Activated CD8-positive, alpha-beta T cell treated with anti-CD3 and anti-CD28 coated beads, Interleukin-2, amount 10 ng/mL, durations not matched to agents 7 days and 5 days (primary cell): ENCODE measurements around the gene FBLN1. TPM values are rescaled to one million over a fixed set of nuclear protein-coding genes. Genes with fewer than 3 reads are reported as not detected.
"Not testable (repeated sequence)": the region's sequence is repeated elsewhere in the genome, so short reads cannot be mapped to it uniquely, and the experiment has no call there.

Experiments used
- ATAC-seq: fragments of 150-1000 bp; cut with Tn5 transposase; one replicate; pipeline ENCODE4 v1.10.0; 2021; ENCODE audit warnings: moderate library complexity
- CTCF ChIA-PET: fragments of 350-600 bp; sonication (Branson Sonifier 250); formaldehyde crosslinking; loops from one replicate; lab custom pipeline; 2021; ENCODE audit warnings: antibody characterized with exemption; lab: Charles Lee
- POLR2A ChIA-PET: fragments of 350-600 bp; sonication (Branson Sonifier 250); formaldehyde crosslinking; loops from one replicate; lab custom pipeline; 2021; ENCODE audit warnings: antibody characterized with exemption; lab: Charles Lee
- DNase-seq: peaks from one replicate; pipeline ENCODE4 v3.0.0-alpha.2; 2020
- H3K27ac Mint-ChIP-seq: one replicate; pipeline ENCODE4 v1.8.0; 2021; ENCODE audit warnings: mild to moderate bottlenecking, mixed read lengths
- H3K27me3 Mint-ChIP-seq: one replicate; pipeline ENCODE4 v1.8.0; 2021; ENCODE audit warnings: low read depth, mixed read lengths
- H3K36me3 Mint-ChIP-seq: one replicate; pipeline ENCODE4 v1.8.0; 2021; ENCODE audit warnings: low read depth, mixed read lengths
- H3K4me1 Mint-ChIP-seq: one replicate; pipeline ENCODE4 v1.8.0; 2021; ENCODE audit warnings: low read depth, mixed read lengths
- H3K4me3 Mint-ChIP-seq: one replicate; pipeline ENCODE4 v1.8.0; 2021; ENCODE audit warnings: mild to moderate bottlenecking, mixed read lengths
- H3K9me3 Mint-ChIP-seq: one replicate; pipeline ENCODE4 v1.8.0; 2022; ENCODE audit warnings: mixed read lengths; ENCODE audit not compliant: insufficient read depth
- total RNA-seq, 2 experiments: library from RNA; stranded (reverse); gene quantifications; one replicate each; pipeline ENCODE4 v1.2.3, GENCODE V29; 2021

FBLN1 gene
- total RNA-seq, 2 experiments from 2014 or later: not detected

DNA sequence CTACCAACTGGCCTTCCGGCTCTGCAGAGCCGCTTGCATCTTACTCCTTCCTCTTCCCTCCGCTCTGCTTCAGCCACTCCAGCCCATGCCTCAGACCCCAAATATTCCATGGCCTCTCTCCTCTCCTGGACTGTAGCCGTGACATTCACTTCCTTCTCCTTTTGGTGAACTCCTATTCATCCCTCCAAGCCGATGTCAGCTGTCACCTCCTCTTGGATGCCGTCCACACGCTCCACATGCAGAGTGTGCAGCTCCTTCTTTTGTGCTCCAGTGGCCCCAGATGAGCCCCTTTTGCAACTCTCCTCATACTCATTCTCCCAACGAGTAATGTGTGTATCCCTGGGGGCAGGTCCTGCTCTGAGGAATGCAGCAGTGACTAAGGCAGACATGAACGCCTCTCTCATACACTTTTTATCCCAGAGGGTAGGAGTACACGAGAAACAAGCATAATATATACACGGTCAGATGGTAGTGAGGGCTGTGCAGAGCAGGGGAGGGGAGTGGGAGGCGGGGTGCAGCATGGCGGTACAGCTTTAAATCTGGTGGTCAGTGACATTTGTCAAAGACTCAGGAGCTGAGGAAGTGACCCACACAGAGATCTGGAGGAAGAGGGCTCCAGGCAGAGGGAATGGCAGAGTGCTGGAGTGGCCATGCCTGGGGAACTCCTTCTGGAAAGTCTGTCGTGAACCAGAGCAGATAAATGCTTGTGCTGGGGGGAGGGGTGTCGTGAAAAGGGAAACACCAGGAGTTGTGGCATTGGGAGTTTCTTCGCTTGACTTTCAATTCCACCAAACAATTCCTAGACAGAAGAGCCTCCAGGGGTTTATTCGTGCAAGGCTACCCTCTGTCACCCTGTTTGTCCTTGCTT lies 85.2 kb downstream of the FBLN1 start:
- no peaks in the 10 kb centered on the region for H3K27me3 Mint-ChIP-seq
- DNase-seq (no peak), ATAC-seq (no peak)
- no peaks in the 10 kb centered on the region for H3K36me3 Mint-ChIP-seq
- ChIA-PET POLR2A (no interaction called here), CTCF (no interaction called here)
- no peak overlapping the region for H3K4me3 Mint-ChIP-seq
- no peak overlapping the region for H3K27ac Mint-ChIP-seq
- peaks cover 10% of the 10 kb centered on the region for H3K4me1 Mint-ChIP-seq
- H3K9me3 Mint-ChIP-seq: no peaks in the 10 kb centered on the region

DNA sequence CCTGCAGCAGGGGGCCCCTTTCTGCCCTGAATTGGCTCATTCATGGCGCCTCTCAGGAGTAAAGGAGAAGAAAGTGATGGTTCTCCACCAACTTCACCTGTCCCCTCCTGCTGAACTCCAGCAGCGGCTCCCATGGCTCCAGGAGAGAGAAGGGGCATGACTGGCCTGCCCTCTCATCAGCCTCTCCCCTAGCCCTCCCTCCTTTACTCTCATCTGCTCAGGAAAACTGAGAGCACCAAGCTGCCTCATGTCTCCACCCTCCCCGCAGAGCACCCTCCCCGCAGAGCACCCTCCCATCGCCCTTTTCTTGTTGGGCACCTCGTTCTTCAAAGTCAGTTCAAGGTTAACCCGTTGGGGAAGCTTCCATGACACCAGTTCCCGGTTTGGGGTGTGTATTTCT lies 86.9 kb downstream of the FBLN1 start:
- ATAC-seq: no peak
- H3K27ac Mint-ChIP-seq: no peak overlapping the region
- H3K36me3 Mint-ChIP-seq: no peaks in the 10 kb centered on the region
- no peaks in the 10 kb centered on the region for H3K27me3 Mint-ChIP-seq
- no peak for DNase-seq
- no peak overlapping the region for H3K4me3 Mint-ChIP-seq
- ChIA-PET CTCF (no interaction called here), POLR2A (no interaction called here)
- no peaks in the 10 kb centered on the region for H3K9me3 Mint-ChIP-seq
- H3K4me1 Mint-ChIP-seq: no peaks in the 10 kb centered on the region

DNA sequence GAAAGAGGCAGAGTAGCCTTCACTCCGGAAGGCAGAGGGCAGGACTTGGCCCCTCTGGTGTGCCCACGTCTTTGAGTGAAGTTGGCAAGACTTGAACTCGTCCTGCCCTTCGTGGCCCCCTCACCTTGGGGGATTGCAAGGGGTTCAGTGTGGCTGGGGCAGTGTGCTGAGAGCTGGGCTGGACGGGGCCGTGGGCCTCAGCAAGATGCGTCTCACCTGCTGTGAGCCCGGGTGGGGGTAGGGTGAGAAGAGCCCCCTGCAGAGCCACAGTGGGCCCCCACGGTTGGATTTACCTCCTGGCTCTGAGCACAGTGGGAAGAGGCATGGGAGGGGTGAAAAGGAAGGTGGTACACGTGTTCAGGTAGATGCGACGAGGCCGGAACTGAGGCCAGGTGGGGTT lies 87.6 kb downstream of the FBLN1 start:
- DNase-seq (no peak), ATAC-seq (no peak)
- ChIA-PET POLR2A (no interaction called here), CTCF (no interaction called here)
- no peaks in the 10 kb centered on the region for H3K27me3 Mint-ChIP-seq
- no peaks in the 10 kb centered on the region for H3K36me3 Mint-ChIP-seq
- no peak overlapping the region for H3K4me3 Mint-ChIP-seq
- H3K27ac Mint-ChIP-seq: no peak overlapping the region
- no peaks in the 10 kb centered on the region for H3K4me1 Mint-ChIP-seq
- no peaks in the 10 kb centered on the region for H3K9me3 Mint-ChIP-seq

DNA sequence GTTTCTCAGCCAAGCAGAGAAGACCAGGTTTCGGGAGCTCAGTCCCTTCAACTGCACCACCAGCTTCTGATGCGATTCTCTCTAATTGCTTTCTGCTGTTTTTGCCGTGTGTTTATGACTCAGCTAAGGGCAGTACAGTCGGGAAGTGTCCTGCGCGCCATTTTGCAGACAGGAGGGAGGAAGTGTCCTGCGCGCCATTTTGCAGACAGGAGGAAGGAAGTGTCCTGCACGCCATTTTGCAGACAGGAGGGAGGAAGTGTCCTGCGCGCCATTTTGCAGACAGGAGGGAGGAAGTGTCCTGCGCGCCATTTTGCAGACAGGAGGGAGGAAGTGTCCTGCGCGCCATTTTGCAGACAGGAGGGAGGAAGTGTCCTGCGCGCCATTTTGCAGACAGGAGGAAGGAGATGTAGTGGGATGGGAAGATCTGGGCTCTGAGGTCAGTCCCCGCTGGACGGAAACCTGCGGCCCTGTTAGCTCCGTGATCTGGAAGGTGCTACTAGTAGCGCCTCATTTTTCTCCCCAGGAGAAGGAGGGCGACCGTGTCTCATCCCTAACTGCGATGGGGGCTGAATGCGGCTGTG lies 89.0 kb downstream of the FBLN1 start:
- H3K27ac Mint-ChIP-seq, CTCF ChIA-PET, ATAC-seq, DNase-seq, H3K4me1 Mint-ChIP-seq, H3K4me3 Mint-ChIP-seq, POLR2A ChIA-PET, H3K9me3 Mint-ChIP-seq, H3K27me3 Mint-ChIP-seq, H3K36me3 Mint-ChIP-seq: not testable (repeated sequence)

DNA sequence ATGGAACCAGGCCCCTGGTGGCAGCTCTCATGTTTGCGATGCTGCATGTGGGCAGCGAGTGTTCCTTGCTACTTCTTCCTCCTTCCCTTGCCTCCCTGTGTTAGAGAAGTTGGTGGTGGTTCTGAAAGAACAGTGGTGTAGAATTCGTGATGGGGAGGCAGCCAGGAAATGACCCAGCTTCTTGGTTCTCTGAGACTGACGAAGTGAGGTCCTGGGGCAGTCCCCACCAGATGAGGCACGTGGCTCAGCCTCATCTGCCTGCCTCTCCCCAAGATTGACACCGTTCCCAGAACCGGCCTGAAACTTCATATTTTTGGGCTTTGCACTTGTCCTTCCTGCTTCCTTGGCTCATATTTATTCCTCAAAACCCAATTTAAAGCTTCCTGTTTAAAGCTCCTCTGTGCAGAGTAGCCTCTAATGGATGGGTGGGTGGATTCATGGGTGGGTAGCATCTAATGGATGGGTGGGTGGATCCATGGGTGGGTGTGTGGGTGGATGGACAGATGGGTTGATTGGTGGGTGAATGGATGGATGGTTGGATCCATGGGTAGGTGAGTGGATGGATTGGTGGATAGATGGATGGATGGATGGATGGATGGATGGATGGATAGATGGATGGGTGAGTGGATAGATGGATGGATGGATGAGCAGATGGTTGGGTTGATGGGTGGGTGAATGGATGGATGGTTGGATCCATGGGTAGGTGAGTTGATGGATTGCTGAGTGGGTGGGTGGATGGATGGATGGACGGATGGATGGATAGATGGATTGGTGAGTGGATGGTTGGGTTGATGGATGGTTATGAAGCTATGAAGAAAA lies 91.6 kb downstream of the FBLN1 start:
- Mint-ChIP-seq H3K27ac (no peak overlapping the region), H3K36me3 (no peaks in the 10 kb centered on the region), H3K27me3 (no peaks in the 10 kb centered on the region), H3K9me3 (no peaks in the 10 kb centered on the region), H3K4me3 (no peak overlapping the region), H3K4me1 (no peaks in the 10 kb centered on the region)
- ChIA-PET POLR2A (no interaction called here), CTCF (no interaction called here)
- DNase-seq (no peak), ATAC-seq (no peak)

DNA sequence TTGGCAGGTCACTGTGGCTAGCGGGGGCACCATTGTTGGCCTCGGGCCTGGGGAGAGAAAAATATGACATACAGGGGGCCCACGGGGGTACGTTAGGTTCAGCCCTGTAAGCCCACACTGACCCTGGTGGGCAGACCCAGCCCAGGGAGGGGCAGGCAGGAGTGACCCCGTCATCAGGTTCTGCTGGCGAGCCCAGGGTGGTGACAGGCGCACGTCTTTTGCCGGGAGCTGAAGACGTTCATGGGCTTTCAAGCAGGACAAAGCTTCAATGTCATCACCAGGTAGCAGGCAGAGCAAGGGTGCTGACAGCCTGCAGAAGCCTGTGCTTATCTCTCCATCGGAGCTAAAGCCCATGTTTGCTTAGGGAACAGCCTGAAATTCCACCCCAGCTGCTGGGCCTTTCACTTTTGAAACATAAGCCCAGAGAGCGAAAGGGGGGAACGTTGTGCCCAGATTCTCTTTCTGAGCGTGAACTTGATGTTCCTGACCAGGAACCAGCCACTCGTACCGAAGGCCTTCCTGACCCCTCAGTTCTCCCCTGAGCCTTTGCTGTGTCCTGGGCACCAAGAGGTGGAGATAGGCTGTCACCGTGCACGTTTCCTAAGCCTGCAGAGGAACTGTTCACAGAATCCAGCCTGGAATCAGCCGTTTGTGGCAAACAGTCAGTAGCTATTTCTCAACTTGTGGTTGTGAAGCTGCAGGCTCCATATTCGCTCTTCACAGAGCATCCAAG lies 94.9 kb downstream of the FBLN1 start:
- ATAC-seq (no peak), DNase-seq (no peak)
- POLR2A ChIA-PET: no interaction called here
- no peaks in the 10 kb centered on the region for H3K9me3 Mint-ChIP-seq
- H3K27ac Mint-ChIP-seq: no peak overlapping the region
- CTCF ChIA-PET: no interaction called here
- no peaks in the 10 kb centered on the region for H3K27me3 Mint-ChIP-seq
- no peak overlapping the region for H3K4me3 Mint-ChIP-seq
- no peaks in the 10 kb centered on the region for H3K36me3 Mint-ChIP-seq
- H3K4me1 Mint-ChIP-seq: no peaks in the 10 kb centered on the region

DNA sequence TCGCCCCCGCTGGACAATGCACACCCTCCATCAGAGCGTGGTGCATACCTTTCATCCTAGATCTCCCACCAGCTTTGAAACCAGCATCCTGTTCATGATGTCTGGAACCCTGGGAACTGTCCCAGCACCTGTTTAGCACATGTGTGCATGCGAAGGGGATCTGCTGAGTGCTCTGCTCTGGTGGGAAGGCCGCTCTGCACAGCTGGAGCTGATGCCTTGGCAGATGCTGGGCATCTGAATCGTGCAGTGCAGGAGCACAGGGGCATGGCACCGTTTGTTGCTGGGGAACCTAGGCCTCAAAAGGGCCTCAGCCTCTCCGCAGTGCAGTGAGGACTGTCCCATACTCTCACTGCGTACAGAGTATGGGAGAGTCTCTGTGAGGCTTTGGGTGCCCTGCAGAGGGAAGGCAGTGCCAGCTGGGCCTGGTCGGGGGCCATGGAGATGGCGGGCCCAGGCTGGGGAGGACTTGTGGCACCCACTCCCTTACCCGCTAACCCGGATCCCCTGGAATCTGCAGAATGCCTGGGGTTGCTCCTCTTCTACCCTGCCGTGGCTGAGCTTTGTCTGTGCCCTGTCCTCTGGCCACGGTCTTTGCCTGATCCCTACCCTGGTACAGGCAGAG lies 96.0 kb downstream of the FBLN1 start:
- ATAC-seq (no peak), DNase-seq (no peak)
- CTCF ChIA-PET: no interaction called here
- H3K36me3 Mint-ChIP-seq: no peaks in the 10 kb centered on the region
- H3K27ac Mint-ChIP-seq: no peak overlapping the region
- H3K4me3 Mint-ChIP-seq: no peak overlapping the region
- H3K27me3 Mint-ChIP-seq: no peaks in the 10 kb centered on the region
- POLR2A ChIA-PET: no interaction called here
- H3K4me1 Mint-ChIP-seq: no peaks in the 10 kb centered on the region
- H3K9me3 Mint-ChIP-seq: no peaks in the 10 kb centered on the region

DNA sequence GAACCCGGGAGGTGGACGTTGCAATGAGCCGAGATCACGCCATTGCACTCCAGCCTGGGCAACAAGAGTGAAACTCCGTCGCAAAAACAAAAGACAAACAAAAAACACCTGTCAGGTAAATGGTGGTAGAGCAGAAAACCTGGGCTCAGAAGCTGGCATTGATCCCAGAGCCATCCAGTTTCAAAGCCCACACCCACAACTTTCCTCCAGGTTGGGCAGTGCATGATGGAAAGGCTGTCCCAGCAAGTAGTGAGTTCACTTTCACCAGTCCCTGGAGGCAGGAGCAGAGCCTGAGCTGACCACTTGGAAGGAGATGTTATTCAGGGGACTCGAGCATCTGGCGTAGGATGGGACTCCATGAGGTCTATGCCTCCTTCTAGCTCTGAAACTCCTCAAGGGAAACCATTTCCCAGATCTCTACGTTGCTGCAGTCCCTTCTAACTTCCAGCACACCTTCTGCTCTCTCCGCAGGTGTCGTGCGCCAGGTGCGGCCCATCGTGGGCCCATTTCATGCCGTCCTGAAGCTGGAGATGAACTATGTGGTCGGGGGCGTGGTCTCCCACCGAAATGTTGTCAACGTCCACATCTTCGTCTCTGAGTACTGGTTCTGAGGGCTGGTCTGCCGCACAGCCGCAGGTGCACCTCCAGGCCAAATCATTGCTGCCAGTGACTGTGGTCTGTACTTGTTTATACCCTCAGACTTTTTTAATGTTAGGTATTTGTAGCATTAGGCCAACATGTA lies 97.3 kb downstream of the FBLN1 start:
- H3K9me3 Mint-ChIP-seq: no peaks in the 10 kb centered on the region
- H3K27me3 Mint-ChIP-seq: peaks cover 3% of the 10 kb centered on the region
- CTCF ChIA-PET: no interaction called here

DNA sequence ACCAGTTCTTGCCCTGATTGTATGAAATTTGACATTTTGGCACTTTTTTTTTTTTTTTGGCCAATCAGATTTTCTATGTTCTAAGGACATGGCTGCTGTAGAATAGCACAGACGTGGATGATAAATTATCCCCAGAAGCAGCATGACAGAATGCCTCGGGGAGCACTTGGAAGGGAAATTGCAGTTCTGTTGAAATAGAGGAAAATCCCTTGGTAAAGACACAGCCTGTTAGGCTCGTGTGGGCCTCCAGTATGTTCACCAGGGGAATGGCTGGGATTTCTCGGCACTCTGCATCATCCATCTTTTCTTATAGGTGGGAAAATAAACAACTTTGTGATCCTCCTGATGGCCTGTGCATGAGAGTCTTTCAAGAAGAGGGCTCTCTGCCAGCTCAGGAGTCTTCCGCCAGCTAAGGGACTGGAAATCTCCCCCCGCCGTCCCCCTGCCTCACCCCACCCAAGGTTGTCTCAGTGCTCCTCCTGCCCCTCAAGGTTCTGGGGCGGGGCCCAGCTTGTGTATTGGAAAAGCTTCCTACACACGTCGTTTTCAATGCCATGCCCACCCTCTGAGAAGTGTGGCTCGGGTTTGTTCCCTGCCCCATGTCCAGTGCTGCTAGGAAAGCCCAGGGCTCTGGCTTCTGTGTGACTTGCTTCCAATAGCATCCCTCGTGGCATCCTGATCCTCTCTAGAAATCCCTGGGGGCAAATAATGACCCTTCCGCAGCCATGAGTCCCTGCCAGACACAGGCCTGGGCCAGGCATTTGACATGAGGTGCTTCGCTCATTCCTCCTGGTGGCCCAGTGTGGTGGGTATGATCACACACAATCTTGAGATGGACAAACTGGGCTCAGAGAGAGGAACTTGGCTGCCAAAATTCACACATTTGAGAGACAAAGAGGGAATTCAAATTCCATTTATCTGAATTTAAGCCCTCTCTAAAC lies 98.4 kb downstream of the FBLN1 start:
- H3K4me3 Mint-ChIP-seq: no peak overlapping the region
- peaks cover 5% of the 10 kb centered on the region for H3K27me3 Mint-ChIP-seq
- CTCF ChIA-PET: no interaction called here
- H3K9me3 Mint-ChIP-seq: no peaks in the 10 kb centered on the region
- POLR2A ChIA-PET: no interaction called here
- ATAC-seq (no peak), DNase-seq (no peak)
- no peaks in the 10 kb centered on the region for H3K4me1 Mint-ChIP-seq
- no peaks in the 10 kb centered on the region for H3K36me3 Mint-ChIP-seq
- no peak overlapping the region for H3K27ac Mint-ChIP-seq

More for the DNA sequence above, 97.3 kb downstream of the FBLN1 start:
- H3K4me3 Mint-ChIP-seq: no peak overlapping the region
- H3K4me1 Mint-ChIP-seq: no peaks in the 10 kb centered on the region
- no peaks in the 10 kb centered on the region for H3K36me3 Mint-ChIP-seq
- ATAC-seq (no peak), DNase-seq (no peak)
- no peak overlapping the region for H3K27ac Mint-ChIP-seq
- POLR2A ChIA-PET: no interaction called here

DNA sequence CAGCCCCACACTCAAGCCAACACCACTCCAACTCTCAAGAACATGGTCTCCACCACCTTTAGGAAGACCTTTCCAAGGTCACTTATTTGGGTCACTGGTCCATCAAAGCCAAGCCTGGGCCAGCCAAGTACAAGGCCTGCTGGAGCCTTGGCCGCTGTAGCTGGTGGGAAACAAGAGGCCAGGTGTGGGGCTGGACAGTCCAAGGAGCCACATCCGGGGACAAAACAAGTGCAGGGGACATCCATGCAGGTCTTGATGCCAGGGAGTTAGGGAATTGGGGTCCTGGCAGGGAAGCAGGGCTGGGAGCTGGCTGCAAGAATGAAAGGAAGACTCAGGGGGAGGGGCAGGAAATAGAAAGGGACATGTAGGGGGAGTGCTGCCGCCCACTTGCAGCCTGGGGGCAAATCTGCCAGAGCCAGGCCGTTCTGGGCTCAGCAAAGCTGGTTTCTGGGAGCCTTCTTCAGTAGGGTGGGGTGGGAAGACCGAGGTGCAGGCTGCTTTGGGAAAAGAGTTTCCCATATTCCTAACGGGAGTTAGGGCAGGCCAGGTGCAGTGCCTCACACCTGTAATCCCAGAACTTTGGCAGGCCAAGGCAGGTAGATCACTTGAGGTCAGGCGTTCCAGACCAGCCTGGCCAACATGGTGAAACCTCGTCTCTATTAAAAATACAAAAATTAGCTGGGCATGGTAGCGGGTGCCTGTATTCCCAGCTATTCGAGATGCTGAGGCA lies 99.5 kb downstream of the FBLN1 start:
- no peaks in the 10 kb centered on the region for H3K36me3 Mint-ChIP-seq
- ATAC-seq (no peak), DNase-seq (no peak)
- POLR2A ChIA-PET: no interaction called here
- no peaks in the 10 kb centered on the region for H3K9me3 Mint-ChIP-seq
- H3K27ac Mint-ChIP-seq: no peak overlapping the region
- peaks cover 9% of the 10 kb centered on the region for H3K27me3 Mint-ChIP-seq
- no peaks in the 10 kb centered on the region for H3K4me1 Mint-ChIP-seq
- CTCF ChIA-PET: no interaction called here
- no peak overlapping the region for H3K4me3 Mint-ChIP-seq
